ENCODE results near the gene TEX48. TPM values are rescaled to one million over a fixed set of nuclear protein-coding genes. Genes with fewer than 3 reads are reported as not detected.

Gene TEX48
- total RNA-seq, 2 experiments from 2014 or later: not detected

DNA sequence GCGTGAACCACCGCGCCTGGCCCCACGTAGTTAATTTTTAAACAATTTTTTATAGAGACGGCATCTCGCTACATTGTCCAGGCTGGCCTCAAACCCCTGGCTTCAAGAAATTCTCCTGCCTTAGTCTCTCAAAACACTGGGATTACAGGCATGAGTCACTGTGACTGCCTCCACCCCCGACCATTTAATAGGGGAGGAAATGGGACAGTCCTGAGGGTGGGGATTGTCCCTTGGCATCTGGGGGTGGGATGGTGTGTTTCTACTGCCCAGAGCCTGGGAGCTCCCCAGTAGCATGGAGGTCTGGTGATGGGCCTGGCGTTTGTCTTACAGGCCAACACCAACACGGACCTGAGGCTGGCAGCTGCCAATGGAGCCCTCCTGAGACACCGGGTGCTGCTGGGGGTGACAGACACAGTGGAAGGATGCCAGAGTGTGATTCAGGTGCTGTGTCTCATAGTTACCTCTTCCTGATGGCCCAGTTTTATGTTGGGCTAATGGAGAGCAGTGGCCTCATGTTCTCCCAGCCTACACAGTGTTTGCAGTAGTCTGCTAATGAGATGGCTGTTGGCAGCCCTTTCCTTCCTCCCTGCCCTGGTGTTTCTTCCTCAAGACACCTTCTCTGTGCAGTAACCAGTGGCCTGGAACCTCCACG, 48.4 kb downstream of the TEX48 start:
- no peaks in the 10 kb centered on the region for H3K9me3 Mint-ChIP-seq
- CTCF ChIA-PET: interaction anchor here (1.4 kb wide), 1 partner anchor 20 kb away, joined by 3 read pairs; no protein-coding TSS in a partner anchor
- no peak overlapping the region for H3K4me3 Mint-ChIP-seq
- no peaks in the 10 kb centered on the region for H3K27me3 Mint-ChIP-seq (ENCODE audit: low read depth)
- DNase-seq: no peak
- H3K36me3 Mint-ChIP-seq (ENCODE audit: low read depth): peaks cover 28% of the 10 kb centered on the region
- no peaks in the 10 kb centered on the region for H3K4me1 Mint-ChIP-seq (ENCODE audit: low read depth)
- peak overlapping the region; percentile 48 for H3K27ac Mint-ChIP-seq
- intact Hi-C loops (cut with micrococcal nuclease): no loop called here

DNA sequence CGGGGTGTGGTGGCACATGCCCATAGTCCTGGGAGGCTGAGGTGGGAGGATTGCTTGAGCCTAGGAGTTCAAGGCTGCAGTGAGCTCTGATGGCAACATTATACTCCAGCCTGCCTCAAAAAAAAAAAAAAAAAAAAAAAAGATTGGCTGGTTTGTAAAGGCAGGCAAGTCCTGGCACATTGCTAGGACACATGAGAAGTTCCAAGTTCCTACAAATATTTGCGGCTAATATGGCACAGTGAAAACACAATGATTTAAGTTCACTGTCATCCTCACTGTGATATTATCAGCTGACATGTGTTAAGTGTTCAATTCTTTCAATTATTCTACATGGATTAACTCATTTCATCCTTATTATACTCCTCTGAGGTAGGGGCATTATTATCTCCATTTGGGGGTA, 50.8 kb downstream of the TEX48 start:
- Mint-ChIP-seq H3K4me1 (ENCODE audit: low read depth) (no peaks in the 10 kb centered on the region), H3K27ac (no peak overlapping the region), H3K4me3 (no peak overlapping the region), H3K27me3 (ENCODE audit: low read depth) (no peaks in the 10 kb centered on the region), H3K36me3 (ENCODE audit: low read depth) (peaks cover 20% of the 10 kb centered on the region), H3K9me3 (no peaks in the 10 kb centered on the region)
- DNase-seq: no peak
- intact Hi-C loops (cut with micrococcal nuclease): no loop called here
- CTCF ChIA-PET: interaction anchor here (1.1 kb wide), 1 partner anchor 29 kb away, joined by 3 read pairs; no protein-coding TSS in a partner anchor

DNA sequence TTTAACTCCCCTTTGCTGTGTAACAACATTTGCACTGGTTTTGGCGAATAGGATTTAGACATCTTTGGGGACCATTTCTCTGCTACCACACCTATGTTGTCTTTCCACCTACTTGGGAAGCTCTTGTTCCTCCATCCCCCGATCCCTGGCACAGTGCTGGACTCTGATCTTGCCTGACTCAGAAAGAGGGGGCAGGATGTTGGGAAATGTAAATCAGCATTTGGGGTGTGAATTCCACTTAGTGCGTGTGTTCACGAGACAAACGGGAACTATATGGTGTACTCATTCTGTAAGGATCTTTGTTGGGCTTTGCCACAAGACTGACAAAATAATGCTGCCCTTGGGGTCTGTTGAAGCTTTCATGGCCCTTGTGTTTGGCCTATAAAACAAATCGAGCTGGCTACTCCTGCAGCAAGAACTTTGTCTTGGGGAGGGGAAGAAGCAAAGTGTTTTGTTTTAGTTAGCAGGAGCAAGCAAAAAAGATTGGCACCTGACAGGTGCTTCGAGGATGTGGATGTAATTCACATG, 52.4 kb downstream of the TEX48 start:
- Mint-ChIP-seq H3K36me3 (ENCODE audit: low read depth) (peaks cover 16% of the 10 kb centered on the region), H3K9me3 (no peaks in the 10 kb centered on the region), H3K27ac (no peak overlapping the region), H3K4me1 (ENCODE audit: low read depth) (no peaks in the 10 kb centered on the region), H3K4me3 (no peak overlapping the region), H3K27me3 (ENCODE audit: low read depth) (no peaks in the 10 kb centered on the region)
- DNase-seq: no peak
- CTCF ChIA-PET: interaction anchor here (3.0 kb wide), 1 partner anchor 23 kb away, joined by 14 read pairs; no protein-coding TSS in a partner anchor
- intact Hi-C loops (cut with micrococcal nuclease): no loop called here

DNA sequence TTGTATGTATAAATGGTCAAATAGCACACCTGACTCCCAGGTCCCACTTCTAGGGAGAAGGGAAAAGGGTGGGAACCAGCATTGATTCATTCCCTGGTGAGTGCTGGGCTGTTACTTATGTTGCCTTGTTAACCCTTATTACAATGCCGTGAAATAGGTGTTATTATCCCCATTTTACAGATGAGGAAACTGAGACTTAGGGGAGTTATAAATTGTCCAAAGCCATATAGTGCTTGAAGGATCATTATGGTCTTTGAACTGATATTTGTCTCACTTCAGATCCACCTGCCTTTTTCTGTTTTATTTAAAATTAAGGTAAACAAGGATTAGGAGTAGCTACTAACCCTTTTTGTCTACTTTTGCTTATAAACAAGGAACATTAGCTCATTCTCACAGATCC, 54.4 kb downstream of the TEX48 start:
- Mint-ChIP-seq H3K27me3 (ENCODE audit: low read depth) (no peaks in the 10 kb centered on the region), H3K36me3 (ENCODE audit: low read depth) (peaks cover 14% of the 10 kb centered on the region), H3K4me1 (ENCODE audit: low read depth) (no peaks in the 10 kb centered on the region), H3K9me3 (no peaks in the 10 kb centered on the region), H3K27ac (no peak overlapping the region), H3K4me3 (no peak overlapping the region)
- CTCF ChIA-PET: interaction anchor here (1.3 to 3.0 kb wide), 3 partner anchors 11 to 35 kb away, joined by 3 to 14 read pairs (median 4); no protein-coding TSS in a partner anchor
- intact Hi-C loops (cut with micrococcal nuclease): no loop called here
- no peak for DNase-seq

DNA sequence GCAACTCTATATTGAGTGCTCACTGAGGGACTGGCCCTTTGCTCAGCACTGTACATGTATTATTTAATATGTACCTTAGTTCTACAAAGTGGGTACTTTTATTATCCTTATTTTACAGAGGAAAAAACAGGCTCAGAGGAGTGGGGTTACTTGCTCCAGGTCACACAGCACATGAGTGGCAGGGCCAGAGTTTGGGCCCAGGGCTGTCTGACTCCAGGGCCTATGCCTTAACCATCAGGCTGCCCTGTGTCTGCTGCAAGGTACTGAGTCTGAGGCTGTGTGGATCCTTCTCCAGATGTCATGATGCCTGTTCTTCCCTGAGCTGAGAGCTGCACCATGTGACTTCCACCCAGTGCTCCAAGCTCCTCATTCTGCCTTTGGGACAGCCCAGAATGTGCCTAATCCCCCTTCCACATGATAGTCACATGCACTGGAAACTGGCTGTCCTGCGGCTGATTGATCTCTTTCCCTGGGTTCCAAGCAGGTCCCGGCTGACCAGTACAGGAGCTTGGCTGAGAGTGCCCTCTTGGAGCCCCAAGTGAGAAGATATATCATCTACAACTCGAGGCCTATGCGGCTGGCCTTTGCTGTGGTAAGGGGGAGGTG, 55.5 kb downstream of the TEX48 start:
- no peaks in the 10 kb centered on the region for H3K9me3 Mint-ChIP-seq
- intact Hi-C loops (cut with micrococcal nuclease): no loop called here
- H3K27me3 Mint-ChIP-seq (ENCODE audit: low read depth): no peaks in the 10 kb centered on the region
- CTCF ChIA-PET: interaction anchor here (1.3 kb wide), 1 partner anchor 34 kb away, joined by 4 read pairs; no protein-coding TSS in a partner anchor
- no peak for DNase-seq
- H3K36me3 Mint-ChIP-seq (ENCODE audit: low read depth): peaks cover 23% of the 10 kb centered on the region
- H3K4me3 Mint-ChIP-seq: no peak overlapping the region
- H3K4me1 Mint-ChIP-seq (ENCODE audit: low read depth): peaks cover 4% of the 10 kb centered on the region
- H3K27ac Mint-ChIP-seq: no peak overlapping the region

DNA sequence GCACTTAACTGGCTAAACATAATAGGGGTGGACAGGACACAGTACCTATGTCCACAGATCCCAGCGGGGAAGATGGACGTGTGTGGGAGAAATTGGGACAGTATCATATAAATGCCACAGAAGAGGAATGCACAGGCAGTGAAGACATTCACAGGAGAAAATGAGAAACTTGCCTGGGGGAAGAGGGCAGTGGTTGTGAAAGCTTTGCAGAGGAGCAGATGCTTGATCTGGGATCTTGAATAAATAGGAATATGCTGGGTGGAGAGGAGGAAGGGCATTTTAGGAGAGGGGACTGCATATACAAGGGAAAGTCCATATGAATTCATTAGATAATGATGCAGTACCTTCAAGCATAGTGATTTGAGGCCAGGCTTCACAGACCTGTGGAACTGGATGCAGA, 57.3 kb downstream of the TEX48 start:
- Mint-ChIP-seq H3K4me1 (ENCODE audit: low read depth) (peaks cover 6% of the 10 kb centered on the region), H3K27me3 (ENCODE audit: low read depth) (no peaks in the 10 kb centered on the region), H3K4me3 (no peak overlapping the region), H3K27ac (no peak overlapping the region), H3K36me3 (ENCODE audit: low read depth) (peaks cover 27% of the 10 kb centered on the region), H3K9me3 (no peaks in the 10 kb centered on the region)
- intact Hi-C loops (cut with micrococcal nuclease): no loop called here
- DNase-seq: no peak
- CTCF ChIA-PET: no interaction called here

DNA sequence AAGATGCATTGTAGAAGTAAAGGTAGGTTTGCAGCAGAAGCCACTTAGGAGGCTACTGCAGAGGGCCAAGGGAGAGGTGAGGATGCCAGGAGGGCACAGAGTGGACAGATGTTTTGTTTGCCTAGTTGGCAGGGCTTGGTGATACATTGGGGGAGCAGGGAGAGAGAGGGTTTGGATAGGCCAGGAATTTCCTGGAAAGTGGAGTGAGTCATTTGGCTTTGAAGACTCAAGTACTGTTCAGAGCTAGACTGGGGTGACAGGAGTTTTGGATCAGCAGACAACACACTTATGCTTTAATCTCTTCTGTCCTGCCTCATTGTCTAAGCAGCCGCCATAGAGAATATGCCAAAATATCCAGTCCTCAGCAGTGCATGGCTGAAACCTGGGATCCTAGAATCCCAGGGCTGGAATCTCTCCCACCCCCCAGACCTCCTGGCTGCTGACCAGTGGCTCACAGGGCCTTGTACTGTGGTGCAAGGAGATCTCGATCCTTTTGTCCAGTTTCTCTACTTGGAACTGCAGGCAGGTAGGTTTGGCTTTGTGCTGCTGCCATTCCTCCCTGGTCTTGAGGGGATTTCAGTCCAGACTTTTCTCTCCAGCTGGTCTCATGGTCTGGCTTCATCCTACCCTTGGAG, 59.9 kb downstream of the TEX48 start:
- intact Hi-C loops (cut with micrococcal nuclease): no loop called here
- peaks cover 19% of the 10 kb centered on the region for H3K4me1 Mint-ChIP-seq (ENCODE audit: low read depth)
- no peak overlapping the region for H3K4me3 Mint-ChIP-seq
- CTCF ChIA-PET: interaction anchor here (1.1 kb wide), 1 partner anchor 217 kb away, joined by 4 read pairs; no protein-coding TSS in a partner anchor
- no peak overlapping the region for H3K27ac Mint-ChIP-seq
- H3K9me3 Mint-ChIP-seq: no peaks in the 10 kb centered on the region
- DNase-seq: no peak
- peaks cover 39% of the 10 kb centered on the region for H3K36me3 Mint-ChIP-seq (ENCODE audit: low read depth)
- no peaks in the 10 kb centered on the region for H3K27me3 Mint-ChIP-seq (ENCODE audit: low read depth)

DNA sequence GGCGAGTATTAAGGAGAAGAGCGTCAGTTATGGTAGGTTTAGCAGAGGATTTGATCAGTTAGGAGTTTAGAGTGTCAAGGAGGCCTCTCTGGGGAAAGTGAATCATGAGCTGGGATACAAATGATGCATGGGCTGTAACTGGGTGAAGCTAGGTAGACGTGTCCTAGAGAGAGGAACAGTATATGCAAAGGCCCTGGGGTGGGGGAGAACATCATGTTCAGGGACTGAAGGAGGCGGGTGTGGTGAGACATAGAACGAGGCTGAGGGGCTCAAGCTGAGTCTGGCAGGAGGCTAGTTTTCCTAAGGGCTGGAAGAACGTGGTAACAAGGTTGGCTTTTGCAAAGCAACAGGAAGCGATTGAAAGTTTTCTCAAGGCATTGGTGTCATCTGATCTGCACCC, 60.4 kb downstream of the TEX48 start:
- peaks cover 40% of the 10 kb centered on the region for H3K36me3 Mint-ChIP-seq (ENCODE audit: low read depth)
- no peaks in the 10 kb centered on the region for H3K9me3 Mint-ChIP-seq
- H3K4me1 Mint-ChIP-seq (ENCODE audit: low read depth): peaks cover 24% of the 10 kb centered on the region
- no peak overlapping the region for H3K27ac Mint-ChIP-seq
- no peak for DNase-seq
- no peaks in the 10 kb centered on the region for H3K27me3 Mint-ChIP-seq (ENCODE audit: low read depth)
- H3K4me3 Mint-ChIP-seq: no peak overlapping the region
- CTCF ChIA-PET: interaction anchor here (0.5 to 3.6 kb wide), 5 partner anchors 29 to 216 kb away, joined by 3 to 12 read pairs (median 5); no protein-coding TSS in a partner anchor
- intact Hi-C loops (cut with micrococcal nuclease): no loop called here

DNA sequence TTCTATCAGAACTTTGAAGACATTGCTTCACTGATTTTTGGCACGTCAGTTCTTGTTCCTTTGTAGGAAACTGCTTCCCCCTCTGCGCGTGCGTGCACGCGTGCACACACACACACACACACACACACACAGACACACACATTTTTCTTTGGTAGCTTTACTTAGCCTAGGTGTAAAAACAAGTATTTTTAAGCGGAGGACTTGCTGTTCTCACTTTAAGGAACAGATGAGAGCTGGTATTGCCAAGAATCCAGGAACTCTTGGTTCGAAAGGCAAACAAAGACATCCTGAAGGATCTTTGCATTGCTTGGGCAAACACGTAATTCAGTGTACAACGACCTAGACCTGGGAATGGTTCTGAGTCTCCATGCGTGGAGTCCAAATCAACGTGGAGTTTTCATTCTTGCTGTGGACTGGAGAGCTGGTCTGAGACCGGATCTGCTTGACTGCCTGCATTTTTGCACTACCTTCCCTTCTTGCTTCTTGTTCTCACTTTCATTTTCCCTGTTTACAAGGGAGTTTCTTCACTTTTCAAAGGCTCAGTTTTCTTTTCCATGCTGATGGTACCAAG, 62.7 kb downstream of the TEX48 start:
- intact Hi-C loops (cut with micrococcal nuclease): no loop called here
- Mint-ChIP-seq H3K27me3 (ENCODE audit: low read depth) (no peaks in the 10 kb centered on the region), H3K4me1 (ENCODE audit: low read depth) (peaks cover 39% of the 10 kb centered on the region), H3K27ac (peak overlapping the region; percentile 90), H3K36me3 (ENCODE audit: low read depth) (peaks cover 44% of the 10 kb centered on the region), H3K9me3 (no peaks in the 10 kb centered on the region), H3K4me3 (peak overlapping the region; percentile 70)
- CTCF ChIA-PET: interaction anchor here (1.2 to 3.6 kb wide), 3 partner anchors 26 to 115 kb away, joined by 7 to 12 read pairs (median 9); no protein-coding TSS in a partner anchor
- DNase-seq: no peak

DNA sequence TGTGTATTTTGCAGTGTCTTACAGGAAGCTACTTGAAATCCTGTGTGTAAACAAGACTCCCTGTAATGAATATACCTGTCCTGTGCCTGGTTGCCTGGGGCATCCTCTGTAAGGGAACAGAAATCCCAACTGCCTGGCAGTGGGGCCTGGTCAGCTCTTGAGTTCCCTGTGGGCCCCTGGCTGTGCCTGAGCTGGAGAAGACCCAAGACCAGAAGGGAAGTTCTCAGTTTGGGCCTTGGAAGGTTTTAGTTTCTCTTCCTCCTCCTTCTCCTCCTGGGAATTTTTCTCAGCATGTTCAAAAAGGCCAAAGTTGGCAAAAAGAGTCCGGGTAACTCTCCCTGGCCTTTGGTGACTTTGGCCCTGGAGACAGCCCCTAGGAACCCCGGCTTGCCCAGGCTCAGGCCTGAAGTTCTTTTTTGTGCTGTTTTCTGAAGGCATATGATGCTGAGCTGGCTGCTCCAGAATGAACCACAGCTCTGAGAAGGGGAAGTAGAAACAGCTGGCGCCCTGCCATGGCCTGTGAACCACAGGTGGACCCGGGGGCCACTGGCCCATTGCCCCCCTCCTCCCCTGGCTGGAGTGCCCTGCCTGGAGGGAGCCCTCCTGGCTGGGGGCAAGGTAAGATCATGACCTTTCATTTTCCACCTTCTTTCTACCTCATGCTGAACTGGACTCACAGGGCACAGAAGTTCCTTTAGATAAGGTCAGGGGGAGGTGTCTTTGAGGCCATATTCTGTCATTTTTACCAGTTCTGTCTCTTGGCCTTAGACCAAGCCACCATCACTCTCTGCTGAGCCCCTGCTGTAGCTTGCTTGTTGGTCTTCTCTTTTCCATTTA, 65.1 kb downstream of the TEX48 start:
- Mint-ChIP-seq H3K4me1 (ENCODE audit: low read depth) (peaks cover 60% of the 10 kb centered on the region), H3K27ac (peak overlapping the region; percentile 89), H3K9me3 (no peaks in the 10 kb centered on the region), H3K36me3 (ENCODE audit: low read depth) (peaks cover 41% of the 10 kb centered on the region), H3K4me3 (no peak overlapping the region), H3K27me3 (ENCODE audit: low read depth) (no peaks in the 10 kb centered on the region)
- CTCF ChIA-PET: interaction anchor here (0.8 to 2.0 kb wide), 7 partner anchors 11 to 229 kb away, joined by 3 to 10 read pairs (median 4); partner anchors contain the start of gene AKNA
- intact Hi-C loops (cut with micrococcal nuclease): no loop called here
- peak; percentile 23 for DNase-seq
